Measurements from ENCODE around the gene CERS2.

DNA sequence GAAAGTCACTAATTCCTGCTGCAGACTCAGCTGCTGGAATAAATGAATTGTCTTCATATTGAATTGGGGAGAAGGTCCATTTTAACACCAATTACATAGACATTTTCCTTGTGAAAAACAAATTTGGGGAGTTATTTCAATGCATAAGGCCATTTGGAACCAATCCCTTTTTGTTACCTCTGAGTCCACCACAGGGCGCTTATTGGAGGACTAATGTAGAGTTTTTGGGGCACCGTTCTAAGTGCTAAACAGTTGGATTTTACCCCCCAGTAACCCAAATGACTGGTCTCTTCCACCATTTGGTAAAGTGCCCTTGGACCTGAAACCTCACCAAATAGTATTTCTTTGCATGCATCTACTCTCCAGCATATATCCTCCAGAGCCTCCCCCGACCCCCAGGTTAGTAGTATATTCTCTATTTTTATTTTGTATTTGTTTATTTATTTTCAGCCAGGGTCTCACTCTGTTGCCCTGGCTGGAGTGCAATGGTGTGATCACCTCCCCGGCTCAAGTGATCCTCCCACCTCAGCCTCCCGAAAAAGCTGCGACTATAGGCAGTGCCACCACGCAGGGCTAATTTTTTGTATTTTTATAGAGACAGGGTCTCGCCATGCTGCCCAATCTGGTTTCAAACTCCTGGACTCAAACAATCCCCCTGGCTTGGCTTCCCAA is 35.2 kb upstream of the CERS2 start:
- TF ChIP-seq CTCF (IDR thresholded peaks at IDR 0.05) (no peak), POLR2A (IDR thresholded peaks at IDR 0.05) (no peak)

All from uterus (tissue), 2 donors.